B cell (primary cell): ENCODE results near the gene CEACAM19. TPM values are rescaled to one million over a fixed set of nuclear protein-coding genes. Genes with fewer than 3 reads are reported as not detected.

Experiments used
- ATAC-seq: fragments of 200-7000 bp; cut with Tn5 transposase; one replicate; pipeline ENCODE4 v1.10.0; 2021; ENCODE audit warnings: low read depth, mild to moderate bottlenecking, moderate number of reproducible peaks, moderate library complexity
- CTCF ChIA-PET: fragments of 350-600 bp; sonication (Branson Sonifier 250); formaldehyde crosslinking; loops from one replicate; lab custom pipeline; 2021; ENCODE audit warnings: antibody characterized with exemption, inconsistent platforms; lab: Charles Lee
- POLR2A ChIA-PET: fragments of 350-600 bp; sonication (Branson Sonifier 250); formaldehyde crosslinking; loops from one replicate; lab custom pipeline; 2021; ENCODE audit warnings: antibody characterized with exemption; lab: Charles Lee
- DNase-seq: peaks from one replicate; pipeline ENCODE4 v3.0.0; 2013
- H2AFZ ChIP-seq: 2 replicates; pipeline ENCODE4 v1.6.1; 2012; ENCODE audit warnings: mild to moderate bottlenecking, low read depth, low read length; ENCODE audit not compliant: insufficient read depth, poor library complexity, severe bottlenecking
- H3K27ac ChIP-seq, 2 donors: 1 replicate in 1 of 2; 2 replicates in 1 of 2; pipeline ENCODE4 v1.5.1; 2012 to 2013; ENCODE audit warnings: low read length in 2 of 2, mild to moderate bottlenecking in 2 of 2, moderate library complexity in 1 of 2
- H3K27me3 ChIP-seq, 4 experiments: fragments of 200-600 bp in 1 of 4; sonication (generic) in 1 of 4; replicated peaks in 1 of 4; 1 replicate in 2 of 4; 2 replicates in 2 of 4; pipeline versions ENCODE4 v1.6.1 to v1.7.0; 2013 to 2016; ENCODE audit warnings: low read length in 3 of 4, mild to moderate bottlenecking in 2 of 4, mixed read lengths in 1 of 4, moderate library complexity in 1 of 4; ENCODE audit not compliant: insufficient read depth in 4 of 4, control insufficient read depth in 3 of 4; ENCODE audit errors: control extremely low read depth in 1 of 4
- H3K36me3 ChIP-seq, 2 experiments: replicated peaks in 1 of 2; 1 replicate in 1 of 2; 2 replicates in 1 of 2; pipeline versions ENCODE4 v1.6.1 to v1.7.1; 2013; ENCODE audit warnings: low read length in 1 of 2; ENCODE audit not compliant: insufficient read depth in 2 of 2, control insufficient read depth in 1 of 2; ENCODE audit errors: control extremely low read depth in 1 of 2, extremely low read depth in 1 of 2
- H3K4me1 ChIP-seq, 2 donors: fragments of 200-600 bp in 1 of 2; sonication (generic) in 1 of 2; 1 replicate in 1 of 2; 2 replicates in 1 of 2; pipeline versions ENCODE4 v1.5.1 to v1.6.1; 2013 to 2017; ENCODE audit warnings: low read length in 2 of 2; ENCODE audit not compliant: control insufficient read depth in 2 of 2, insufficient read depth in 2 of 2
- H3K4me2 ChIP-seq: replicated peaks from 2 replicates; pipeline ENCODE3; 2012; ENCODE audit warnings: mild to moderate bottlenecking, low read depth, low read length; ENCODE audit not compliant: poor library complexity, severe bottlenecking
- H3K4me3 ChIP-seq, 5 experiments: fragments of 200-600 bp in 1 of 5; sonication (generic) in 1 of 5; 1 replicate in 3 of 5; 2 replicates in 2 of 5; pipeline versions ENCODE4 v1.5.1 to v1.7.0; 2011 to 2016; ENCODE audit warnings: low read length in 4 of 5, mild to moderate bottlenecking in 4 of 5, low read depth in 2 of 5, control low read depth in 1 of 5, moderate library complexity in 1 of 5; ENCODE audit not compliant: insufficient read depth in 1 of 5; ENCODE audit errors: control extremely low read depth in 1 of 5, extremely low read depth in 1 of 5
- H3K79me2 ChIP-seq: fragments of 200-600 bp; sonication (generic); one replicate; pipeline ENCODE4 v1.6.0; 2016; ENCODE audit warnings: low read length; ENCODE audit not compliant: control insufficient read depth, insufficient read depth
- H3K9ac ChIP-seq: fragments of 200-600 bp; sonication (generic); 2 replicates; pipeline ENCODE4 v1.6.1; 2017; ENCODE audit warnings: mild to moderate bottlenecking, low read length, moderate library complexity
- H3K9me3 ChIP-seq, 3 donors: one replicate each; pipeline versions ENCODE4 v1.6.1 to v1.7.1; 2013; ENCODE audit warnings: low read length in 2 of 3; ENCODE audit not compliant: control insufficient read depth in 2 of 3, insufficient read depth in 1 of 3; ENCODE audit errors: control extremely low read depth in 1 of 3
- H4K20me1 ChIP-seq: 2 replicates; pipeline ENCODE4 v1.6.0; 2012; ENCODE audit warnings: mild to moderate bottlenecking, low read length; ENCODE audit not compliant: insufficient read depth, control insufficient read depth, poor library complexity, severe bottlenecking
- H3K27ac Mint-ChIP-seq: one replicate; pipeline ENCODE4 v1.8.0; 2021; ENCODE audit warnings: mixed read lengths
- H3K27me3 Mint-ChIP-seq: one replicate; pipeline ENCODE4 v1.8.0; 2021; ENCODE audit warnings: mixed read lengths
- H3K4me1 Mint-ChIP-seq: one replicate; pipeline ENCODE4 v1.8.0; 2021; ENCODE audit warnings: mixed read lengths
- H3K4me3 Mint-ChIP-seq: one replicate; pipeline ENCODE4 v1.8.0; 2021; ENCODE audit warnings: mixed read lengths
- H3K9me3 Mint-ChIP-seq: one replicate; pipeline ENCODE4 v1.8.0; 2022; ENCODE audit warnings: mixed read lengths; ENCODE audit not compliant: insufficient read depth
- EZH2 ChIP-seq: IDR thresholded peaks from 2 replicates; pipeline ENCODE4 v1.6.1; 2012; ENCODE audit warnings: borderline replicate concordance, low read depth, mild to moderate bottlenecking, moderate library complexity, low read length; ENCODE audit not compliant: insufficient read depth, poor library complexity, severe bottlenecking
- WGBS: methylation state at CpG from one replicate; pipeline ENCODE4 v1.1.5; 2013; ENCODE audit warnings: missing lambda C conversion rate; ENCODE audit not compliant: insufficient coverage; 5-methylcytosine and 5-hydroxymethylcytosine counted together
- intact Hi-C: fragments of 100-400 bp; cut with micrococcal nuclease; formaldehyde crosslinking; loops from one replicate; pipeline ENCODE4 v1.10.0; 2022
- polyA plus RNA-seq: library from polyadenylated mRNA; depleted of rRNA; stranded (reverse); fragments of >200 nt; gene quantifications from 2 replicates; pipeline ENCODE4 v1.2.3, GENCODE V29; 2012
- total RNA-seq, 2 donors: library from RNA; stranded (reverse); fragments of 120-200 nt in 1 of 2; gene quantifications; 1 replicate in 1 of 2; 2 replicates in 1 of 2; pipeline versions ENCODE4 v1.2.3 to v1.2.4, GENCODE V29; 2013 to 2022
- TF ChIP-seq, protein P1 (sequence below): fragments of 200-600 bp; IDR thresholded peaks from one replicate; pipeline ENCODE4 v1.8.0; 2022; ENCODE audit warnings: antibody characterized with exemption, mild to moderate bottlenecking

The CEACAM19 gene
- total and polyA plus RNA-seq, 2 donors (not counting 1 experiment from before 2014, with no cell fraction given): not detected

DNA sequence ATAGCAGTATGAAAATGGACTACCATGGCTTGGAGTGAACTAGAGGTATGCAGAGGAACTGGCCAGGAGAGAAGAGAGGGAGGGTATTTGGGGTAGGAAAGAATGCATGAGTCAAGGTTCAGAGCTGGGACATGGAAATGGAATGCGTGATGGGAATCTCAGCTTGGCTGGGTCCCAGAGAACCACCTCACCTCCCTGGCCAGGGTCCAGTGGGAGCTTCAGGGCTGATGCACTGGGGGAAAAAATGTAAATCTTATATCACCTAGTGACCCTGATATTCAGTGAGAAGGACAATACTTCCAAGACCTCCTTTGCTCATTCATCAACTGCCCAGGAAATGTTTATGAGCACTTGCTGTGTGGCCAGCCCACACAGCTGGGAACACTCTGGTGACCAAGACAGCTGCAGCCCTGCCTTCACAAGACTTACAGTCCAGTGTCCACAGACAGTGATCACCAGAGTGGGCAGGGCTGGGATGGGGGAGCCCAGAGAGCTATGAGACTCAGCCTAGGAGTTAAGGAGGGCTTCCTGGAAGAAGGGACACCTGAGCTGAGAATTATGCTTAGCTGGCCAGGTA, 45.1 kb upstream of the CEACAM19 start:
- ChIA-PET CTCF (interaction anchor here (0.6 kb wide), 1 partner anchor 1806 kb away, joined by 4 read pairs; no protein-coding TSS in a partner anchor), POLR2A (no interaction called here)
- no peaks in the 10 kb centered on the region for H4K20me1 ChIP-seq
- ATAC-seq (no peak), DNase-seq (no peak)
- intact Hi-C loops: no loop called here
- H3K4me1 ChIP-seq: no peaks in the 10 kb centered on the region
- Mint-ChIP-seq H3K9me3 (peaks cover 3% of the 10 kb centered on the region), H3K4me1 (no peaks in the 10 kb centered on the region), H3K27me3 (peaks cover 10% of the 10 kb centered on the region), H3K4me3 (no peak overlapping the region), H3K27ac (no peak overlapping the region)
- peaks cover 0 to 6% (median 2%) of the 10 kb centered on the region in 4 experiments for H3K27me3 ChIP-seq
- H3K36me3 ChIP-seq: no peaks in the 10 kb centered on the region
- no peak for TF ChIP-seq EZH2
- TF ChIP-seq, protein P1, sequence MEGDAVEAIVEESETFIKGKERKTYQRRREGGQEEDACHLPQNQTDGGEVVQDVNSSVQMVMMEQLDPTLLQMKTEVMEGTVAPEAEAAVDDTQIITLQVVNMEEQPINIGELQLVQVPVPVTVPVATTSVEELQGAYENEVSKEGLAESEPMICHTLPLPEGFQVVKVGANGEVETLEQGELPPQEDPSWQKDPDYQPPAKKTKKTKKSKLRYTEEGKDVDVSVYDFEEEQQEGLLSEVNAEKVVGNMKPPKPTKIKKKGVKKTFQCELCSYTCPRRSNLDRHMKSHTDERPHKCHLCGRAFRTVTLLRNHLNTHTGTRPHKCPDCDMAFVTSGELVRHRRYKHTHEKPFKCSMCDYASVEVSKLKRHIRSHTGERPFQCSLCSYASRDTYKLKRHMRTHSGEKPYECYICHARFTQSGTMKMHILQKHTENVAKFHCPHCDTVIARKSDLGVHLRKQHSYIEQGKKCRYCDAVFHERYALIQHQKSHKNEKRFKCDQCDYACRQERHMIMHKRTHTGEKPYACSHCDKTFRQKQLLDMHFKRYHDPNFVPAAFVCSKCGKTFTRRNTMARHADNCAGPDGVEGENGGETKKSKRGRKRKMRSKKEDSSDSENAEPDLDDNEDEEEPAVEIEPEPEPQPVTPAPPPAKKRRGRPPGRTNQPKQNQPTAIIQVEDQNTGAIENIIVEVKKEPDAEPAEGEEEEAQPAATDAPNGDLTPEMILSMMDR: no peak
- H3K79me2 ChIP-seq: no peaks in the 10 kb centered on the region
- H3K4me3 ChIP-seq: no peak overlapping the region
- WGBS: 100% methylated on average over 1 of the region's 1 CpG
- H3K9me3 ChIP-seq: peaks cover 0 to 18% (median 0%) of the 10 kb centered on the region in 3 donors
- no peak overlapping the region for H3K27ac ChIP-seq
- H3K9ac ChIP-seq: no peak overlapping the region
- H3K4me2 ChIP-seq: no peak overlapping the region
- no peak overlapping the region for H2AFZ ChIP-seq

DNA sequence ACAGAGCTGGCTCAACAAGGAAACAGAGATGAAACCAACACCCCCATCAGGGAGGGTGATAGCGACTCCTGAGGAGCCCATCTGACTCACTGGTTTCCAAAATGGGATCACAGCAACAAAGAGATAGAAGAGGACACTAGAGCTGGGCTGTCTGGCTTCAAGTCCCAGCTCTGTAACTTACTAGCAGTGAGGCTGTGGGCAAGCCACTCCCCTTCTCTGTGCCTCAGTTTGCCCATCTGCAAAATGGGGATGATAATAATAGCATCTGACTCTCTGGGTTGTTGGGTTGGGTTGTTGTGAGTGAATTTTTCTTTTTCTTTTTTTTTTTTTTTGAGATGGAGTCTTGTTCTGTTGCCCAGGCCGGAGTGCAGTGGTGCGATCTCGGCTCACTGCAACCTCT, 43.7 kb upstream of the CEACAM19 start:
- Histone ChIP-seq H3K36me3 (no peaks in the 10 kb centered on the region), H3K4me3 (no peak overlapping the region), H4K20me1 (no peaks in the 10 kb centered on the region), H3K9me3 (peaks cover 0 to 18% (median 0%) of the 10 kb centered on the region in 3 donors), H3K4me2 (no peak overlapping the region), H3K27me3 (peaks cover 0 to 6% (median 2%) of the 10 kb centered on the region in 4 experiments), H2AFZ (no peak overlapping the region), H3K27ac (no peak overlapping the region), H3K4me1 (no peaks in the 10 kb centered on the region), H3K79me2 (no peaks in the 10 kb centered on the region), H3K9ac (no peak overlapping the region)
- WGBS: 75% methylated on average over 1 of the region's 4 CpGs
- intact Hi-C loops: no loop called here
- peaks cover 13% of the 10 kb centered on the region for H3K27me3 Mint-ChIP-seq
- DNase-seq (no peak), ATAC-seq (no peak)
- TF ChIP-seq EZH2: no peak
- TF ChIP-seq, protein P1: no peak
- H3K4me1 Mint-ChIP-seq: no peaks in the 10 kb centered on the region
- no peak overlapping the region for H3K4me3 Mint-ChIP-seq
- H3K9me3 Mint-ChIP-seq: peaks cover 3% of the 10 kb centered on the region
- H3K27ac Mint-ChIP-seq: no peak overlapping the region
- ChIA-PET POLR2A (no interaction called here), CTCF (interaction anchor here (0.7 kb wide), 1 partner anchor 343 kb away, joined by 3 read pairs; no protein-coding TSS in a partner anchor)
